Hematopoietic multipotent progenitor cell treated with erythropoietin and hydrocortisone succinate and interleukin-3 and kit ligand, for 15 days (in vitro differentiated cells): ENCODE results near the gene SLC5A2.
"Not testable (repeated sequence)": the region's sequence is repeated elsewhere in the genome, so short reads cannot be mapped to it uniquely, and the experiment has no call there.

Experiments used
- DNase-seq: peaks from one replicate; pipeline ENCODE4 v3.0.0-alpha.2; 2015; ENCODE audit warnings: low spot score

Gene SLC5A2

GRCh38 chr16:31483081-31483480, at the start of gene SLC5A2:
TSS of gene SLC5A2 (plus strand) at chr16:31483123. CDS start at chr16:31483137, 14 bp downstream.
- DNase-seq: no peak

GRCh38 chr16:31435341-31436220, 47.3 kb upstream of the SLC5A2 start:
- DNase-seq: no peak

GRCh38 chr16:31436221-31437045, 46.5 kb upstream of the SLC5A2 start:
- DNase-seq: no peak

GRCh38 chr16:31438414-31438813, 44.5 kb upstream of the SLC5A2 start:
- DNase-seq: no peak

- DNase-seq: not testable (repeated sequence)
Measured at GRCh38 chr16:31439023-31439422, 43.9 kb upstream of the SLC5A2 start.

GRCh38 chr16:31439519-31439918, 43.4 kb upstream of the SLC5A2 start:
- no peak for DNase-seq

- DNase-seq: no peak
Measured at GRCh38 chr16:31440516-31441184, 42.3 kb upstream of the SLC5A2 start.

- no peak for DNase-seq
Measured at GRCh38 chr16:31441956-31442355, 41.0 kb upstream of the SLC5A2 start.

- not testable (repeated sequence) for DNase-seq
Measured at GRCh38 chr16:31445931-31446330, 37.0 kb upstream of the SLC5A2 start.

- DNase-seq: no peak
Measured at GRCh38 chr16:31451201-31451600, 31.7 kb upstream of the SLC5A2 start.

- DNase-seq: peak; percentile 33
Measured at GRCh38 chr16:31451681-31452351, 31.1 kb upstream of the SLC5A2 start.

GRCh38 chr16:31452631-31453106, 30.3 kb upstream of the SLC5A2 start:
- peak; percentile 26 for DNase-seq

GRCh38 chr16:31453255-31454204, 29.4 kb upstream of the SLC5A2 start:
- peak; percentile 78 for DNase-seq

GRCh38 chr16:31455601-31456314, 27.2 kb upstream of the SLC5A2 start:
- DNase-seq: peak; percentile 43

- DNase-seq: no peak
Measured at GRCh38 chr16:31456988-31457360, 25.9 kb upstream of the SLC5A2 start.

GRCh38 chr16:31458073-31458843, 24.7 kb upstream of the SLC5A2 start:
- DNase-seq: peak; percentile 58

GRCh38 chr16:31458844-31459686, 23.9 kb upstream of the SLC5A2 start, which contains the start of gene ARMC5:
TSS of gene ARMC5 (plus strand) at chr16:31459501. CDS start at chr16:31459525, 24 bp downstream.
- DNase-seq: peak; percentile 97
